Activated B cell treated with CpG ODN at 0.5 μM for 24 hours (primary cell): Measurements from ENCODE around the gene ADAM11. TPM values are rescaled to one million over a fixed set of nuclear protein-coding genes. Genes with fewer than 3 reads are reported as not detected.
"Not testable (repeated sequence)": the region's sequence is repeated elsewhere in the genome, so short reads cannot be mapped to it uniquely, and the experiment has no call there.

ENCODE experiments used
- ATAC-seq: fragments of 200-7000 bp; cut with Tn5 transposase; one replicate; pipeline ENCODE4 v1.10.0; 2021; ENCODE audit warnings: low read depth, mild to moderate bottlenecking, moderate library complexity
- CTCF ChIA-PET: fragments of 350-600 bp; sonication (Branson Sonifier 250); formaldehyde crosslinking; loops from one replicate; lab custom pipeline; 2021; ENCODE audit warnings: antibody characterized with exemption; lab: Charles Lee
- POLR2A ChIA-PET: fragments of 350-600 bp; sonication (Branson Sonifier 250); formaldehyde crosslinking; loops from one replicate; lab custom pipeline; 2021; ENCODE audit warnings: antibody characterized with exemption; lab: Charles Lee
- DNase-seq: peaks from one replicate; pipeline ENCODE4 v3.0.0; 2022
- H3K27ac Mint-ChIP-seq: one replicate; pipeline ENCODE4 v1.8.0; 2020; ENCODE audit warnings: mixed read lengths
- H3K27me3 Mint-ChIP-seq: one replicate; pipeline ENCODE4 v1.8.0; 2021; ENCODE audit warnings: mixed read lengths
- H3K36me3 Mint-ChIP-seq: one replicate; pipeline ENCODE4 v1.8.0; 2021; ENCODE audit warnings: low read depth, mixed read lengths
- H3K4me1 Mint-ChIP-seq: one replicate; pipeline ENCODE4 v1.8.0; 2021; ENCODE audit warnings: mixed read lengths
- H3K4me3 Mint-ChIP-seq: one replicate; pipeline ENCODE4 v1.8.0; 2020; ENCODE audit warnings: mild to moderate bottlenecking, mixed read lengths
- H3K9me3 Mint-ChIP-seq: one replicate; pipeline ENCODE4 v1.8.0; 2020; ENCODE audit warnings: mixed read lengths
- intact Hi-C: fragments of 100-400 bp; cut with micrococcal nuclease; formaldehyde crosslinking; loops from one replicate; pipeline ENCODE4 v1.15.1; 2024
- total RNA-seq: library from RNA; stranded (reverse); gene quantifications from 2 replicates; pipeline ENCODE4 v1.2.3, GENCODE V29; 2022
- TF ChIP-seq, protein P1 (sequence below): fragments of 200-600 bp; IDR thresholded peaks from one replicate; pipeline ENCODE4 v1.8.0; 2022; ENCODE audit warnings: antibody characterized with exemption, mild to moderate bottlenecking

The ADAM11 gene
- total RNA-seq, 1 donor from 2014 or later, result 0.09 TPM

DNA sequence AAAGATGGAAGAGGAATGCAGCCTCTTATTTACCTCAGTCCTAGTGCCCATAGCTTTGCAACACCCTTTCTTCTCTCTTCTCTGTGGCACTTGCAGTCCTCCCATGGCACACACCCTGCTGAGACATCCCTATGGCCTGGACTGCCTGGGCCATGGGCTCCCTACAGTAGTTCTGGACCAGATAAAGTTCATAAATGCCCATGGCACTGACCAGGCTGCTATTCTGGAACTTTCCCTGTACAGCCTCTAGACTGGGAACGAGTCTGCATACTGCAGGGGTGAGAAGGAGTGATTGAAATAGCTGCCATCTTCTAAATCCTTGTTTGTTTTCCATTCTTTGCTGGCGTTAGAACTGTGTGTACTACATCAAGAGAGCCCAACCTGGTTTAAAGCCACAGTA lies 24.5 kb upstream of the ADAM11 start:
- CTCF ChIA-PET, result no interaction called here
- H3K4me1 Mint-ChIP-seq, result no peaks in the 10 kb centered on the region
- H3K27ac Mint-ChIP-seq, result no peak overlapping the region
- no peak overlapping the region for H3K4me3 Mint-ChIP-seq
- peaks cover 14% of the 10 kb centered on the region for H3K36me3 Mint-ChIP-seq
- ATAC-seq (no peak), DNase-seq (no peak)
- H3K9me3 Mint-ChIP-seq, result no peaks in the 10 kb centered on the region
- no peaks in the 10 kb centered on the region for H3K27me3 Mint-ChIP-seq
- intact Hi-C loops, result no loop called here
- TF ChIP-seq, protein P1, sequence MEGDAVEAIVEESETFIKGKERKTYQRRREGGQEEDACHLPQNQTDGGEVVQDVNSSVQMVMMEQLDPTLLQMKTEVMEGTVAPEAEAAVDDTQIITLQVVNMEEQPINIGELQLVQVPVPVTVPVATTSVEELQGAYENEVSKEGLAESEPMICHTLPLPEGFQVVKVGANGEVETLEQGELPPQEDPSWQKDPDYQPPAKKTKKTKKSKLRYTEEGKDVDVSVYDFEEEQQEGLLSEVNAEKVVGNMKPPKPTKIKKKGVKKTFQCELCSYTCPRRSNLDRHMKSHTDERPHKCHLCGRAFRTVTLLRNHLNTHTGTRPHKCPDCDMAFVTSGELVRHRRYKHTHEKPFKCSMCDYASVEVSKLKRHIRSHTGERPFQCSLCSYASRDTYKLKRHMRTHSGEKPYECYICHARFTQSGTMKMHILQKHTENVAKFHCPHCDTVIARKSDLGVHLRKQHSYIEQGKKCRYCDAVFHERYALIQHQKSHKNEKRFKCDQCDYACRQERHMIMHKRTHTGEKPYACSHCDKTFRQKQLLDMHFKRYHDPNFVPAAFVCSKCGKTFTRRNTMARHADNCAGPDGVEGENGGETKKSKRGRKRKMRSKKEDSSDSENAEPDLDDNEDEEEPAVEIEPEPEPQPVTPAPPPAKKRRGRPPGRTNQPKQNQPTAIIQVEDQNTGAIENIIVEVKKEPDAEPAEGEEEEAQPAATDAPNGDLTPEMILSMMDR, result no peak
- POLR2A ChIA-PET, result no interaction called here

DNA sequence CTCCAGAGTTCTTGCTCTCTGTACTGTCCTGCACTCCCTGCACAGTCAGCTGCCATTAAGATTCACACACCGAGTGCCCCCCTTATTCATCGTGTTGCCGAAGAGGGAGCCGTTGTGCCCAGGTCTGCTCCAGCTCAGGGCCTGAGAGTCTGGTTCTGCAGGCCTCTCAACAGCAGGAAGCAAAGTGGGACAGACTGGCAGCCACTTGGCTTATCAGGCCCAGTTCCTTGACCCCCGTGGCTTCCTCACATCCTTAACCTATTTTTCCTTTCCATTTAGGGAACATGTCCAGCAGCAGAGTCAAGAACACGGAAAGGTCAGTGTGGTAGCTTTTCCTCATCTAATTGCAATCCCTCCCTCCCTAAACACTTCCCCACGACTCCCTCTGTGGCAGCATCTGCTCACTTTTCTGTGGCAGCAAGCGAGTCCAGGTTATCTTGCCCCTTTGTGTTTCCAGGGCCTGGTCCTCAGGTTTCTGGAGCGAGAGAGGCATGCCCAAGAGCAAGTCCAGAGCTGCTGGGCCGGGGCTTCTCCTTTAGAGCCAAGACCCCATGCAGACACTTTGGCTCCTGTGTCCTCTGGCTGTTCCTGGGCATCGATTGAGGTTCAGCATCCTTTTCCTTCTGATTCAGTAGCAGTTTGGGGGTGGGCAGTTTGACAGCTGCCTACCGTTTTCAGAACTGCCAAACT lies 22.1 kb upstream of the ADAM11 start:
- CTCF ChIA-PET, result no interaction called here
- DNase-seq (no peak), ATAC-seq (no peak)
- Mint-ChIP-seq H3K4me3 (no peak overlapping the region), H3K4me1 (no peaks in the 10 kb centered on the region), H3K27me3 (no peaks in the 10 kb centered on the region), H3K36me3 (peaks cover 6% of the 10 kb centered on the region), H3K9me3 (no peaks in the 10 kb centered on the region), H3K27ac (no peak overlapping the region)
- intact Hi-C loops, result no loop called here
- TF ChIP-seq, protein P1, result no peak
- POLR2A ChIA-PET, result interaction anchor here (1.2 kb wide), 1 partner anchor 22 kb away, joined by 4 read pairs; the partner anchor contains the start of gene ADAM11

DNA sequence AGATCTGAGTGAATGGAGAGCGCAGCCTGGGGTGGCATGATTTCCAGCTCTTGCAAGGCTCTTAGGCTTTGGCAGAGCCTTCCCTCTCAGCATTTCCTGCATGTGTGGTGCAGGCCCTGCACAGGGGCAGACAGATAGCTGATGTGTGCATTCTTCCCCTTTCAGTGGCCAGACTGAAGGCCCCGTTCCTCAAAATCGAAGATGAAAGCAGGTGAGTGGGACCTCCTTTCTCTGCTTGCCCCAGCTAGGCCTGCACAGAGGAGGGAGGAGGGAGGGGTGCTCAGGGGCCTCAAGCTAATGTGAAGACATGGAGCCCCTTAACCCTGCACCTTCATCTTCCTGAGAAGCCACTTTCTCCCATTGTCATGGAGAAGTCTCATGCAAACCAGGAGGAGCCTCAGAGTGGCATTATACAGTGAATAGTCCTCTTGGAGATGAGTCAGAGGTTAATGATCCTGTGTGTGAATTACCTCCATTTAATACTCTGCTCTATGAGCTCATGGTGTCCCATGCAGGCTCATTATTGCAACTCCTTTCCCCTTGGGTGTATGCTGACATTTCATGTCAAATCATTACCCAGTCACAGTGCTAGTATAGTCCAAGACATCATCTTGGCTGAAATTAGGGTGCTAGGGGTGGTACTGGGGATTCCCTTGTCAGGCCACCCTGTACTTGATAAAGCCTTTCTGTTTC lies 20.4 kb upstream of the ADAM11 start:
- TF ChIP-seq, protein P1, result no peak
- DNase-seq (no peak), ATAC-seq (peak; percentile 25)
- no peak overlapping the region for H3K4me3 Mint-ChIP-seq
- no peak overlapping the region for H3K27ac Mint-ChIP-seq
- no peaks in the 10 kb centered on the region for H3K9me3 Mint-ChIP-seq
- ChIA-PET POLR2A (no interaction called here), CTCF (no interaction called here)
- no peaks in the 10 kb centered on the region for H3K27me3 Mint-ChIP-seq
- no peaks in the 10 kb centered on the region for H3K4me1 Mint-ChIP-seq
- H3K36me3 Mint-ChIP-seq, result peaks cover 3% of the 10 kb centered on the region
- intact Hi-C loops, result no loop called here

DNA sequence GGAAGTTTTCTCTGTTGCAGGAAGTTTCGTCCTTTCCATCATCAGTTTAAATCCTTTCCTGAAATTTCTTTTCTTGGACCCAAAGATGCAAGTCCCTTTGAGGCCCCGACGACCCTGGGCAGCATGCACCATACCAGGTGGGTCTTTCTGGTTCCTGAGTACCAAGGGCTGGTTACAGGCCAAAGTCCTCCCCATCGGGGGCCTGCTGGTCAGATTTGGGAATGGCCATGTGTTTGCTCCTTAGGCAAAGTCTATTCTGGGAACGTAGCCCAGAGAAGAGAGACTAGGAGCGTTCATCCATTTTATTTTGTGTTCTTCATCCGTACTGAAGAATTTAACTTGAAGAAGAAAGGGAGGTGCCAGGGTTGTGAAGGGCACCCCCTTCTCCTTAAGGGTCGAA lies 17.5 kb upstream of the ADAM11 start:
- Mint-ChIP-seq H3K4me1 (no peaks in the 10 kb centered on the region), H3K27ac (no peak overlapping the region), H3K4me3 (no peak overlapping the region), H3K27me3 (no peaks in the 10 kb centered on the region), H3K36me3 (peaks cover 3% of the 10 kb centered on the region), H3K9me3 (no peaks in the 10 kb centered on the region)
- TF ChIP-seq, protein P1, result no peak
- ChIA-PET POLR2A (no interaction called here), CTCF (no interaction called here)
- DNase-seq, result no peak
- intact Hi-C loops, result no loop called here
- ATAC-seq, result no peak

DNA sequence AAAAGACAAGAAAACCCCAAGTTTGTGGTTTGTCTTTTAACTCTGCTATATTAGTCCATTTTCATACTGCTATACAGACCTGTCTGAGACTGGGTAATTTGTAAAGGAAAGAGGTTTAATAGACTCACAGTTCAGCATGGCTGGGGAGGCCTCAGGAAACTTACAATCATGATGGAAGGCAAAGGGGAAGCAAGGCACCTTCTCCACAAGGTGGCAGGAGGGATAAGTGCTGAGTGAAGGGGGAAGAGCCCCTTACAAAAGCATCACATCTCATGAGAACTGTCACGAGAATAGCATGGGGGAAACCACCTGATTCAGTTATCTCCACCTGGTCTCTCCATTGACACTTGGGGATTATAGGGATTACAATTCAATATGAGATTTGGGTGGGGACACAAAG lies 13.5 kb upstream of the ADAM11 start:
- H3K4me3 Mint-ChIP-seq, result no peak overlapping the region
- ChIA-PET POLR2A (no interaction called here), CTCF (no interaction called here)
- no peaks in the 10 kb centered on the region for H3K27me3 Mint-ChIP-seq
- peaks cover 15% of the 10 kb centered on the region for H3K36me3 Mint-ChIP-seq
- TF ChIP-seq, protein P1, result no peak
- intact Hi-C loops, result no loop called here
- no peaks in the 10 kb centered on the region for H3K4me1 Mint-ChIP-seq
- ATAC-seq (no peak), DNase-seq (no peak)
- no peaks in the 10 kb centered on the region for H3K9me3 Mint-ChIP-seq
- no peak overlapping the region for H3K27ac Mint-ChIP-seq

DNA sequence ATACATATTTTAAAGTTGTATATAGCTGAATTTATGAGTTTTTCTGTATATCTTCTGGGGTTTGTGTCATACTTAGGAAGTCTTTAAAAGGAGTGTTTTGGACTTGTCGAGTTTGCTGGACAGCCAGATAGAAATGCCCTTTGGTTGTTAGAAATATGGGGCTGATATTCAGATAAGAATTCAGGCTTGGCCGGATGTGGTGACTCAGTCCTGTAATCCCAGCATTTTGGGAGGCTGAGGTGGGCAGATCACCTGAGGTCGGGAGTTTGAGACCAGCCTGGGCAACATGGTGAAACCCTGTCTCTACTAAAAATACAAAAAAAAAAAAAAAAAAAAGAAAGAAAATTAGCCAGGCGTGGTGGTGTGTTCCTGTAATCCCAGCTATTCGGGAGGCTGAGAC lies 13.1 kb upstream of the ADAM11 start:
- ATAC-seq, H3K4me3 Mint-ChIP-seq, H3K9me3 Mint-ChIP-seq, H3K27ac Mint-ChIP-seq, intact Hi-C loops, DNase-seq, POLR2A ChIA-PET, H3K4me1 Mint-ChIP-seq, H3K27me3 Mint-ChIP-seq, CTCF ChIA-PET: not testable (repeated sequence)
- peaks cover 17% of the 10 kb centered on the region for H3K36me3 Mint-ChIP-seq
